Esophagus squamous epithelium (tissue), 5 donors: Measurements from ENCODE around the gene ADISSP. TPM values are rescaled to one million over a fixed set of nuclear protein-coding genes. Genes with fewer than 3 reads are reported as not detected.

ENCODE experiments used
- DNase-seq: peaks from one replicate; lab custom pipeline; 2025; lab: John Stamatoyannopoulos, UW
- H3K27ac ChIP-seq, 4 donors: fragments of 200-600 bp; sonication (generic); one replicate each; pipeline ENCODE4 v1.5.1; 2016 to 2019; ENCODE audit warnings: mild to moderate bottlenecking in 1 of 4
- H3K27me3 ChIP-seq, 4 donors: fragments of 200-600 bp; sonication (generic); 1 replicate in 3 of 4; 2 replicates in 1 of 4; pipeline versions ENCODE4 v1.5.1 to v1.6.0; 2017 to 2021; ENCODE audit warnings: antibody characterized with exemption in 1 of 4
- H3K36me3 ChIP-seq, 3 donors: fragments of 200-600 bp; sonication (generic); one replicate each; pipeline ENCODE4 v1.5.1; 2016 to 2019
- H3K4me1 ChIP-seq, 3 donors: fragments of 200-600 bp; sonication (generic); one replicate each; pipeline ENCODE4 v1.5.1; 2017 to 2019
- H3K4me3 ChIP-seq, 4 donors: fragments of 200-600 bp; sonication (generic); 1 replicate in 3 of 4; 2 replicates in 1 of 4; pipeline ENCODE4 v1.5.1; 2016 to 2019; ENCODE audit warnings: mild to moderate bottlenecking in 2 of 4, moderate library complexity in 1 of 4
- H3K9me3 ChIP-seq, 3 donors: fragments of 200-600 bp; sonication (generic); one replicate each; pipeline ENCODE4 v1.5.1; 2016 to 2019
- POLR2A ChIP-seq, 4 donors: fragments of 450-650 bp; IDR thresholded peaks; one replicate each; pipeline ENCODE4 v1.6.1; 2017; ENCODE audit warnings: antibody characterized with exemption in 4 of 4, mild to moderate bottlenecking in 4 of 4, moderate library complexity in 3 of 4
- WGBS, 2 donors: methylation state at CpG; one replicate each; pipeline ENCODE4 v1.1.5; 2018; 5-methylcytosine and 5-hydroxymethylcytosine counted together
- intact Hi-C: fragments of 100-400 bp; cut with DNase I; formaldehyde crosslinking; loops from one replicate; pipeline ENCODE4 v1.15.0; 2022
- total RNA-seq, 4 donors: library from RNA; depleted of rRNA; stranded (reverse); fragments of >200 nt; gene quantifications; one replicate each; pipeline ENCODE4 v1.1.0, GENCODE V29; 2016
- TF ChIP-seq, protein P1 (sequence below), 6 experiments: fragments of 450-650 bp in 4 of 6; fragments of 200-600 bp in 2 of 6; sonication (generic) in 2 of 6; IDR thresholded peaks; one replicate each; pipeline ENCODE4 v1.5.1; 2016 to 2019; ENCODE audit warnings: antibody characterized with exemption in 6 of 6, mild to moderate bottlenecking in 4 of 6, moderate library complexity in 4 of 6
- donor health status: DM: yes; HTN: yes; CAD: no.

Gene ADISSP
- total RNA-seq, 4 donors from 2014 or later, result 13.5 to 24.7 (median 19.8) TPM

DNA sequence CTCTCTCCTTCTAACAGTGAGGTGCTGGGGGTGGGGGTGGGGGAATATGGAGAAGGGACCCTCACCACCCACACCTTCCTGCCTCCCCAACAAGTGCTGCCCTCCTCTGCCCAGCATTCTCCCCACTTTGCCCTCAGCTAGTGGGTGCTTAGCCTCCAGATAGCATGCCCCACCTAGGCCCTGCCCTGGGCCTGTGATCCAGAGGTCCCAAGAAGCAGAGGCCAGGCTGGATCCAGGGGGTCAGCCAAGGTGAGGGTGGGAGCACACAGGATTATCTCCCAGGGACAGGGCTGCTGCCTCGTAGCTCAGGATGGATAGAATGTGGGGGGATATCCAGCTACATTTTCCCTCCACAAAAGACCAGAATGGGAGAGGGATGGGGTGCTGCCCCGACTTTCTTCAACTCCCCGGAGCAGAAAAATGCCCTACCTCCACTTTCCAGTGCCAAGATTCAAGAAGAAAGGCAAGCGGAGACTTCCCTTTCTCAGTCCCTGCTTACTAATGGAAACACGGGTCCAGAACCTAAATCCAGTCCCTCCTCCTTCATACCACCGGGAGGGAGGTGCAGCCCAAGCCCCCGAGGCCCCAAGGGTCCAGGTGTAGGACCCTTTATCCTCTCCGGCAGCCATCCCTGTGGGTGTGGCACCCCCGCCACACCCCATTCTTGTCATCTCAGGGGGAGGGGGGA, 987 bp downstream of the ADISSP start:
- Histone ChIP-seq H3K36me3 (no peaks in the 10 kb centered on the region), H3K27me3 (no peaks in the 10 kb centered on the region), H3K4me1 (peaks cover 21 to 69% (median 51%) of the 10 kb centered on the region in 3 donors), H3K9me3 (no peaks in the 10 kb centered on the region), H3K27ac (peak overlapping the region; percentile 10 to 96 (median 74)), H3K4me3 (peak overlapping the region; percentile 52 to 75 (median 68))
- DNase-seq, result no peak
- WGBS, 2 donors, result 9 to 20% methylated on average over 4 to 8 of the region's 9 CpGs
- TF ChIP-seq, protein P1, sequence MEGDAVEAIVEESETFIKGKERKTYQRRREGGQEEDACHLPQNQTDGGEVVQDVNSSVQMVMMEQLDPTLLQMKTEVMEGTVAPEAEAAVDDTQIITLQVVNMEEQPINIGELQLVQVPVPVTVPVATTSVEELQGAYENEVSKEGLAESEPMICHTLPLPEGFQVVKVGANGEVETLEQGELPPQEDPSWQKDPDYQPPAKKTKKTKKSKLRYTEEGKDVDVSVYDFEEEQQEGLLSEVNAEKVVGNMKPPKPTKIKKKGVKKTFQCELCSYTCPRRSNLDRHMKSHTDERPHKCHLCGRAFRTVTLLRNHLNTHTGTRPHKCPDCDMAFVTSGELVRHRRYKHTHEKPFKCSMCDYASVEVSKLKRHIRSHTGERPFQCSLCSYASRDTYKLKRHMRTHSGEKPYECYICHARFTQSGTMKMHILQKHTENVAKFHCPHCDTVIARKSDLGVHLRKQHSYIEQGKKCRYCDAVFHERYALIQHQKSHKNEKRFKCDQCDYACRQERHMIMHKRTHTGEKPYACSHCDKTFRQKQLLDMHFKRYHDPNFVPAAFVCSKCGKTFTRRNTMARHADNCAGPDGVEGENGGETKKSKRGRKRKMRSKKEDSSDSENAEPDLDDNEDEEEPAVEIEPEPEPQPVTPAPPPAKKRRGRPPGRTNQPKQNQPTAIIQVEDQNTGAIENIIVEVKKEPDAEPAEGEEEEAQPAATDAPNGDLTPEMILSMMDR (IDR thresholded peaks at IDR 0.05), result no peak
- no peak for TF ChIP-seq POLR2A (IDR thresholded peaks at IDR 0.05)
- intact Hi-C loops, result no loop called here

DNA sequence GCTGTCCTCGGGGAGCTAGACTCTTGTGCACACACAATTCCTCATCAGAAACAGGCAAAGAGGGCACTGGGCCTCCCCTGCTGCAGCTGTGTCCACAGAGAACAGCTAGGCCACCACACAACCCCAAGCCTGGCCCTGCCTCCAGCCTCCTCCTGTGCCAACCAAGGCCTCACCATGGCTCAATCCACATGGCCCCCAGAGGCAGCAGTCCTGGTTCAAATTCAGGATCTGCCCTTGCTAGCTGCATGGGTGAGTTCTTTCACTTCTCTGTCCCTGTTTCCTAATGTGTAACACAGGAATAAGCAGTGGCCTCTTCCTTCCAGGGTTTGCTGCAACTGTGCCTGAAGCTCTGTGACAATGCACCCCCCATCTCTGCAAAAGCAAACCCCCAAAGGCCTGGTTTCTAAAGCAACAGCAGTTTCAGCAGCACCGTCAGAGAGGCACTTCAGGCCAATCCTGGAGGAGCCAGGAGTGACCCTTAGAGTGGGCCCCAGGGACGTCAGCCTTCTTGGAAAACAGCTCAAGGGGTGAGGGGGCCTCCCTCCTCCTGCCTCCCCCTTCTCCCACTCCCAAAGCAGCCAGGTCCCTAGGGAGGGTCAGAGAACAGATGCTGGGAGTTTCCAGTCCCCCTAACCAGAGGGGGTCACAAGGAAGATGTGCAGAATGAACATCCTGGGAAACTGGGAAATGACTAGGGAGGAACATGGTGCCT, 2.2 kb downstream of the ADISSP start:
- H3K36me3 ChIP-seq, result no peaks in the 10 kb centered on the region
- no peaks in the 10 kb centered on the region for H3K27me3 ChIP-seq
- H3K4me3 ChIP-seq, result peak overlapping the region in 1 of 4 donors; percentile 70
- peak overlapping the region in 3 of 4 donors; percentile 54 to 96 (median 93) for H3K27ac ChIP-seq
- no peaks in the 10 kb centered on the region for H3K9me3 ChIP-seq
- intact Hi-C loops, result no loop called here
- no peak for DNase-seq
- TF ChIP-seq POLR2A (IDR thresholded peaks at IDR 0.05), result no peak
- TF ChIP-seq, protein P1 (IDR thresholded peaks at IDR 0.05), result no peak
- 38 to 60% methylated on average over 1 of the region's 3 CpGs for WGBS, 2 donors
- H3K4me1 ChIP-seq, result peaks cover 21 to 77% (median 54%) of the 10 kb centered on the region in 3 donors

DNA sequence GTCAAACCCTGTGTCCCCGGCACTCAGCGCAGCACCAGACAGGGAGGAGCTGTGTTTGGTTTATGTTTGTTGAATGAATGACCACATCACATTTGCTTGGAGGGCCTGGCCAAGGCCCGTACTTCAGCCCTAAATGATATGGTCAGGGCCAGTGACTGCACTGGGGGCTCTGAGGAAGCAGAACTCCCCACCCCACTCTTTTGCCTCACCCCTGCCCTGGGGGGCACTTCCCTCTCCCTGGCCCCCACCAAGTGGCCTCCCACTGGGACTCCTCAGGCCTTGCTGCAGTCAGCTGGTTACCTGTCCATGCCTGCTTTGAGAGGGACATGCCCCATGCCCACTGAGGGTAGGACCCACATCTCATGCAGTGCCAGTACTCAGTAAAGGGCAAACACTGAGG, 2.9 kb downstream of the ADISSP start:
- intact Hi-C loops, result no loop called here
- Histone ChIP-seq H3K4me1 (peaks cover 21 to 79% (median 49%) of the 10 kb centered on the region in 3 donors), H3K4me3 (no peak overlapping the region), H3K27me3 (no peaks in the 10 kb centered on the region), H3K9me3 (no peaks in the 10 kb centered on the region), H3K36me3 (no peaks in the 10 kb centered on the region), H3K27ac (peak overlapping the region in 3 of 4 donors; percentile 49 to 96 (median 93))
- WGBS, 2 donors, result 89 to 90% methylated on average over 2 to 3 of the region's 3 CpGs
- no peak for DNase-seq
- TF ChIP-seq, protein P1 (IDR thresholded peaks at IDR 0.05), result no peak
- TF ChIP-seq POLR2A (IDR thresholded peaks at IDR 0.05), result no peak

DNA sequence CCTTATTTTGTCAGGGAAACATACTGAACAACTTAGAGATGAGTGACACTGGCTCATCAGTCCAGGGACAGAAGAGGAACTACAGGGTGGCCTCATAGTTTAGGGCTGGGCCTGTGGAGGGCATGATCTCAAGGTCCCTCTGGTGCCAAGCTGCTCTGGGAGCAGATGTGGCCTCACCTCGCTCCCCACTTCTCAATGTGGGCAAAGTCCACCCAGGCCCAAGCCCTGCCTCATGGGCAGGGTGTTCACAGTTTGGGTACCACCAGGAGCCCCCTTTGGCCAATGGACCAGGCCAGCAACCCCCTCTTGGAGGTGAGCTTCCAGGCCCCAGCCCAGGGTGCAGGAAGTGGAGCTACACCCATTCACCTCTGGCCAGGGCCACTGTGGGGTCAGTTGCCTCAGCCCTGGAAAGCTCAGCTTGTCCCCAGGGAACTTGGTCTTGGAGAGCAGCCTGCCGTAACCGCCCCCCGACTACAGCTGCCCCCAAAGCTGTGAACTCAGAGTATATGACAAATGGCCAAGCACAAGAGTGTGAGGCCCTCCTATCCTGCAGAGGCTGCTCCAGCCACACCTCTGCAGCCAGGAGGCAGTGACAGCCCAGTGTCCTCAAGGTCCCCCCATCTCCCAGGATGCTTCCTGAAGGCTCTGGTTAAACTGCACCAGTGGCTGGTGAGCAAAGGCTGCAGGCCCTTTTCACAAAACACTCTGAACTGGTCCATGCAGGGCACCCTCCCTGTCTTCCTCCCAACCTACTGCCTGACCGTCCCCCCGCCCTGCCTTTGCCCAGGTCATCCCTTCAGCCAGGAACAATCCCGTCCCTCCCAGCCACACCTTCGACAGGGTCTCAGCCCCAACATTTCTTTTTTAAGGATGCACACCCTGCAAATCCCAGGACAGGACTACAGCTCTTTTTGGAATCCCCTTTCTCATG, 3.6 kb downstream of the ADISSP start:
- peaks cover 0 to 1% (median 0%) of the 10 kb centered on the region in 3 donors for H3K36me3 ChIP-seq
- H3K4me1 ChIP-seq, result peaks cover 18 to 75% (median 43%) of the 10 kb centered on the region in 3 donors
- TF ChIP-seq, protein P1 (IDR thresholded peaks at IDR 0.05), result no peak
- no peak for TF ChIP-seq POLR2A (IDR thresholded peaks at IDR 0.05)
- H3K9me3 ChIP-seq, result no peaks in the 10 kb centered on the region
- no peak for DNase-seq
- peak overlapping the region in 3 of 4 donors; percentile 49 to 96 (median 93) for H3K27ac ChIP-seq
- 83 to 84% methylated on average over 3 to 4 of the region's 8 CpGs for WGBS, 2 donors
- no peak overlapping the region for H3K4me3 ChIP-seq
- H3K27me3 ChIP-seq, result no peaks in the 10 kb centered on the region
- intact Hi-C loops, result no loop called here
